ENCODE results near the gene RETREG1.
"Not testable (repeated sequence)": the region's sequence is repeated elsewhere in the genome, so short reads cannot be mapped to it uniquely, and the experiment has no call there.

Gene RETREG1

GRCh38 chr5:16450163-16450562 lies 166.6 kb downstream of the RETREG1 start:
- TF ChIP-seq CTCF (conservative IDR thresholded peaks at IDR 0.05) (no peak), ZFX (IDR thresholded peaks at IDR 0.05) (no peak)

GRCh38 chr5:16446993-16447392 lies 169.8 kb downstream of the RETREG1 start:
- no peak for TF ChIP-seq ZFX (IDR thresholded peaks at IDR 0.05)
- no peak for TF ChIP-seq CTCF (conservative IDR thresholded peaks at IDR 0.05)
- no peak overlapping the region for H3K27ac ChIP-seq

More at GRCh38 chr5:16450163-16450562, 166.6 kb downstream of the RETREG1 start:
- H3K27ac ChIP-seq = no peak overlapping the region

DNA sequence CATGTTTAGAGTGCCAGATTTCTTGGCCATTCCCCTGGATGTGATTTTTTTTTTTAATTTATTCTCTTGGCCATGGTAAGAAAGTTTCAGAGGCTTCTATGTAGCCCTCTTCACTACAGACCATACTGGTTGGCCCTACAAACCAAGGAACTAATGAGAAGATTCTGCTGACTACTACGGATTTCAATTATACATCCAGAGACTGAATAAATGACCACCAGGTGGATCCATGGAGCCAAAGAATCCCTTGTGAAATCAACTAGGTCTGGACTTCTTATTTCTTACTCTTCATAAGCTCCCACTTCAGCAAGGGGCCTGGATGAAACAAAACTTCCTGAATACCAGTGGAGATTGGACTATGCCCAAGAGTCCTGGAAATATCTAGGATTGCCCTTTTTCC lies 178.8 kb downstream of the RETREG1 start:
- H3K27ac ChIP-seq = no peak overlapping the region
- TF ChIP-seq ZFX (IDR thresholded peaks at IDR 0.05) (no peak), CTCF (conservative IDR thresholded peaks at IDR 0.05) (peak; percentile 34; the same call in 1 of the 2 replicates)

GRCh38 chr5:16436065-16436682 lies 180.6 kb downstream of the RETREG1 start:
- H3K27ac ChIP-seq = not testable (repeated sequence)

DNA sequence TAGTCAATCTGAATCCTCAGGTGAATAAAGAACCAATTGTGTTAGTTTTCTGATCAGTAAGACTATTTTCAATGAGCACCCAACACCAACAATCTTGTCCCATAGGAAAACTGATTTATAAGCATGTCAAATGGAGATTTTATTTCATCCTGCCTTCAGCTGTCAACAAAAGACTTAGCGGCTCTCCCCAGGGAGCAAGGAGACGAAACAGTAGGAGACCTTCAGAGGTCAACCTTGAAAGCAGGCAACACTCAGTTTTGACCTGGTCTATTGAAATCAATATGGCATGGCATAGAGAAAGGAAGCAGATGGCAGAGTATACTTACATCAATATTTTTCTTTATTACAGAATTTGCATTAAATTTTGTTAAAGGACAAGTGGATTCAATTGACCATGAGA lies 185.3 kb downstream of the RETREG1 start:
- no peak for TF ChIP-seq ZFX (IDR thresholded peaks at IDR 0.05)
- no peak for TF ChIP-seq CTCF (conservative IDR thresholded peaks at IDR 0.05)
- H3K27ac ChIP-seq = no peak overlapping the region

- H3K27ac ChIP-seq = no peak overlapping the region
- TF ChIP-seq ZFX (IDR thresholded peaks at IDR 0.05) (no peak), CTCF (conservative IDR thresholded peaks at IDR 0.05) (no peak)
Observed at GRCh38 chr5:16430349-16431089, 186.3 kb downstream of the RETREG1 start.

- H3K27ac ChIP-seq = no peak overlapping the region
- no peak for TF ChIP-seq ZFX (IDR thresholded peaks at IDR 0.05)
- TF ChIP-seq CTCF (conservative IDR thresholded peaks at IDR 0.05) = peak; percentile 14; the same call in 1 of the 2 replicates
Observed at GRCh38 chr5:16428359-16428758, 188.4 kb downstream of the RETREG1 start.

Data from C4-2B (cell line).